Upper lobe of left lung (tissue), 4 donors: ENCODE measurements around the gene MITF.

ENCODE experiments used
- CTCF ChIP-seq, 6 experiments: fragments of 450-650 bp in 4 of 6; fragments of 200-600 bp in 2 of 6; sonication (generic) in 2 of 6; IDR thresholded peaks; one replicate each; pipeline ENCODE4 v1.5.1; 2016 to 2019; ENCODE audit warnings: antibody characterized with exemption in 6 of 6
- POLR2AphosphoS5 ChIP-seq, 2 donors: sonication (generic); formaldehyde crosslinking; IDR thresholded peaks; one replicate each; pipeline ENCODE4 v1.5.1; 2017; ENCODE audit warnings: antibody characterized with exemption in 2 of 2

GRCh38 chr3:69723389-69723788 is 15.9 kb upstream of the MITF start:
- TF ChIP-seq POLR2AphosphoS5 (IDR thresholded peaks at IDR 0.05) (no peak), CTCF (IDR thresholded peaks at IDR 0.05) (no peak)
